HG03558 (cell line): ENCODE measurements around the gene COQ8A.

Source experiments
- ATAC-seq: cut with Tn5 transposase; IDR thresholded peaks from one replicate; pipeline ENCODE4 v1.9.1; 2021; ENCODE audit warnings: moderate number of reproducible peaks; ENCODE audit not compliant: unreplicated experiment; ENCODE audit errors: extremely low read depth

COQ8A gene

GRCh38 chr1:226982451-226983177, 42.5 kb downstream of the COQ8A start:
- no peak for ATAC-seq

- no peak for ATAC-seq
Measured at GRCh38 chr1:226983247-226983991, 43.3 kb downstream of the COQ8A start.

- no peak for ATAC-seq
Measured at GRCh38 chr1:226983992-226984364, 43.9 kb downstream of the COQ8A start.

DNA sequence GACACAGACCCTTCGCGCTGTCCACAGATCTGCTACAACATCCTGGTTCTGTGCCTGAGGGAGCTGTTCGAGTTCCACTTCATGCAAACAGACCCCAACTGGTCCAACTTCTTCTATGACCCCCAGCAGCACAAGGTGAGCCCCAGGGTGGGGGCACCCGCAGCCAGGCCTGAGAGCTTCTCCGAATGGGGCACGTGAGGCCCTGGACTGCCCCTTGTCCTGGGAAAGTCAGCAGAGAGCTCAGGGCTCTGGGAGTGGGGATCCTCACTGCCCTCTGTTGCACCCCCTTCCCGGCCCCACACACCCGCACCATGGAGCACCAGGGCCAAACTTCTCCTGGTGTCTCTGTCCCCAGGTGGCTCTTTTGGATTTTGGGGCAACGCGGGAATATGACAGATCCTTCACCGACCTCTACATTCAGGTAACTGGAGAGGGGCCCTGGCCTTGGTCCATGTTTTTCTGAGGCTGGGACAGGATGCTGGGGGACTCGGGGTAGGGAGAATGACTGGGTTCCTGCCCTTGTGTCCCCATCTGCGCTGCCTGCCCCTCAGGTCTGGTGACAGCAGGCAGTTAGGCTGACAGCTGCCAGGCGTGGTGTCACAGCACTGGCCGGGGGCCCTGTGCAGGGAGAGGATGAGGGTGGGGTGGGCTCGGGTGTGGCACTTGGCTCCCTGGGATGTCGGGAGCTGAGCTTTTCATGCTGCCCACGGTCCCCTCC, 44.6 kb downstream of the COQ8A start:
- no peak for ATAC-seq

DNA sequence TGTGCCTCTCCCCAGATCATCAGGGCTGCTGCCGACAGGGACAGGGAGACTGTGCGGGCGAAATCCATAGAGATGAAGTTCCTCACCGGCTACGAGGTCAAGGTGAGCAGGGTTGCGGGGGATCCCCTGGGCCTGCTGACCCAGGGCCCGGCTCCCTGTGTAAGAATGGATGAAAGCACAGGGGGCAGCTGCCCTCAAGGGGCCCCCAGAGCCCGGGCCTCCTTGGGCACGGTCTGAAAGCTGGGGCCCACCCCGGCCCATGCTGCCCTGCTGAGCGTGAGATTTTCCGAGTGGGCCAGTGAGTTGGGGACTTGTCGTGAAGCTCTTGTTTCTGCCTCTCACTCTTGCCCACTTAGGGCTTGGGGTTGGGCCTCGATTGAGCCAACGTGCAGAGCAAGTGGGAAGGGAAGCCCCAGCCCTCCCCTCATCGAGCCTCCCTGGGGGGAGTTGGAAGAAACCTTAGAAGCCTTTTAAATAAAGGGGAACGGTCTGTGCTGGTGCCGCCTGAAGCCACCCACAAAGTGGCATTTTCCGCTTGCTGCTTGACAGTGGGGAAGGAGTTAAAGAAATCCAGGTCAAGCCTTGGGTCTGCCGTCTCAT, 45.2 kb downstream of the COQ8A start:
- no peak for ATAC-seq

DNA sequence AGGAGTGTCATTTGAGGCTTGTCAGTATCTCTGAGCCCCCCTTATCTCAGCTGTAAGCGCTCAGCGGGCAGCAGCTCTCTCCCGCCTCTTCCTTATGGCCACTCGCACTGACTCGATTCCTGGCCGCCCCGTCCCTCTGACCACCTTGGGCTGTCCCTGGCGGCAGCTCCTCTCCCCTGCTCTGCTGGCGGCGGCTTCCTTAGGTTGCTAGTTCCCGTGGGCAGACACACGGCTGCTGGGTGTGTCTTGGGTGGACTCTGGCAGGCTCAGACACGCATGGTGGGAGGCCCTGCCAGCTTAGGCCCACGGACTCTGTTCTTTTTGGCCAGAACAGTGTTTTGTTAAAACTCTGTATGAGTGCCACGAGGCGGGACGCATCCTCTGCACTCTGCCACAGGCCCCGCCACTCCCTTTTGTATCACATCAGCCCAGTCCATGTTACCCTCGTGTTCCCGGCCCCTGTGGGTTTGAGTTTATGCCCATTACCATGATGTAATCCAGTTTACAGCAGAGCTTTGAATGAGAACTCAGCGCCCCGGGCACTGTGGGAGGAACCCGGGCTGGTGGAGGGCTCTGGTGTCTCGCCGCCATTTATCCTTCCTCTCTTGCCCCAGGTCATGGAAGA, 45.9 kb downstream of the COQ8A start:
- no peak for ATAC-seq

DNA sequence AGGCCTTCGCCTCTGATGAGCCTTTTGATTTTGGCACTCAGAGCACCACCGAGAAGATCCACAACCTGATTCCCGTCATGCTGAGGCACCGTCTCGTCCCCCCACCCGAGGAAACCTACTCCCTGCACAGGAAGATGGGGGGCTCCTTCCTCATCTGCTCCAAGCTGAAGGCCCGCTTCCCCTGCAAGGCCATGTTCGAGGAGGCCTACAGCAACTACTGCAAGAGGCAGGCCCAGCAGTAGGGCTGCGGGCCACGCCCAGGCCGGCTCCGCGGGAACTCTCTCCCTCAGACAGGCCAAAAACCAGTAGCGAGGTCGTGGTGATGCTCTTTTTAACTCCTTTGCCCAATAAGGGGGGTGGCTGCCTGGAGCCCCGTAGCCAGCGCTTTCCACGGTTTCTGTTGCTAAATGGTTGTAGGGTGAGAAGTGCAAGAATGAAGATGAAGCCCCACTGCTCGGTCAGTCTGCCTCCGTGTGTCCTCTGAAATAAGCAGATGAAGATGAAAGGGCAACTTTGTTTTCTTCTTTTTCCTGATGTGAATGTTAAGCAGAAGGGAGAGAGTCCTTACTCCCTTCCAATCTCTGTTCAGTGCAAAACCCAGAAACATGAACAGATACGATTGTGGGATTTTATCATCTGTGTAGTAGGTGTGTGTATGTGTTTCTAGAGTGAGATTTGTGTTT, 46.5 kb downstream of the COQ8A start:
- ATAC-seq = no peak

- ATAC-seq = no peak
Measured at GRCh38 chr1:226987179-226987536, 47.1 kb downstream of the COQ8A start.

DNA sequence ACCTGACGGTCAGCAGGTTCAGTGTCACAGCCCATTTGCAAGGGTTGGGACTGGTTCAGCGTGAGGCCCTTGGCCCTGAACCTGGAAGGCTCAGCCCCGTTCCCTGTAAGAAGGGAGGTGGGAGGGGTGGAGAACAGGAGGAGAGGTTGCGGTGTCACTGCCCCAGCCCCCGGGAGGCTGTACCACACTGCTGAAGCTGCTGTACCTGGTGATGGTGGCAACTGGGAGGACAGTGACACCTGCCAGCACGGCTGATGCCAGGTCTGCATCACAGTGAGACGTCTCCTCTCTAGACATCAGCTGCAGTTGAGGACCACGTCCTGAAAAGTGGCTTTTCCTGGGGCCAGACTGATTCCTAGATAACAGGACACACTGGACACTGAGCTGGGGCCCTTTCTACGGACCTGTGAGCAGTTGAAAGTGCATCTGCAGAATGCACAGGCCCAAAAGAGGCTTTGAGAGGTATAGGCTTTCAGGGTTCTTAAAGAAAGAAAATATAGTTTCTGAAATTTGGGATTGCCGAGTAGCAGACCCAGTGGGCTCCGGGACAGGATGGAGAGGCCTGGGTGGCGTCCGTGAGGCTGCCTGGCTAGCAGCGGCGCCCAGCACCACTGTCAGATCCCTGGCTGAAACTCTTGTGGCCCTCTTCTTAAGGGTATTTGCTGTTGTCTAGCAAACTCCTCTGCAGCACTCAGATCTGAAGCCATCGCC, 47.7 kb downstream of the COQ8A start:
- ATAC-seq = no peak

- no peak for ATAC-seq
Measured at GRCh38 chr1:226988334-226988666, 48.2 kb downstream of the COQ8A start.

DNA sequence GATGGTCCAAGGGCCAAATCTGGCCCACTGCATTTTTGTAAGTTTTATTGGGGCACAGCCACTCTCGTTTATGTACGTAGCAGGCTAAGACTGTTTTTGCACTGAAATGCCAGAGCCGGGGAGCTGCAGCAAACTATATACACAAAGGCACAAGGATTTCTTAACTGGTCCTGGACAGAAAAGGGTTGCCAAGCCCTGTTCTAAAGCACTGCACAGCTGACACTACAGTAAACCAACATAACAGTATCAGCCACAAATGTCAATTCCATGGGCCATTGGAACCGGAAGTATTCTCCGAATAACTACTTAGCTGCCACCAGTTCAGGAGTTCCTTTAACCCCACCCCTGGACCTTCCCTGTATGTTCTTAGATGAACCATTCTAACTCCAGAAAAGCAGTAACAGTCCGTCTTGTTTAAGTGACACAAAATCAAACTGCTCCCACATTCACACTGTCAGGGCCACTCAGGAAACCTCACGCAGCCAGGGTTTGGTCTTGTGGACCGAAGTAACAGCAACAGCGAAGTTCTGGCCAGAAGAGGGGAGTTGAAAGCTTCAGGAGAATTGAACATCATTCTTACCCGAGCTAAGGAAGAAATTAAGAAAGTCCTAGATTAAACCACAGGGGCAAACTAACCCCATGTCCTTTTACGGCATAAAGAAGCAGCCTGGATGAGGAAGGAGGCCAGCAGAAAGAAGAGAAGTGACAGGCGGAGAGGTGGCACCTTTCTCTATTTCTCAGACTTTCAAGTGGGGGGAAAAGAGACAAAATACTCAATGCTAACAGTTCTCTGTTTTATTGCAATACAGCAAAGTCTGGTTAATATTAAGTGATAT, 49.2 kb downstream of the COQ8A start:
- ATAC-seq = no peak

DNA sequence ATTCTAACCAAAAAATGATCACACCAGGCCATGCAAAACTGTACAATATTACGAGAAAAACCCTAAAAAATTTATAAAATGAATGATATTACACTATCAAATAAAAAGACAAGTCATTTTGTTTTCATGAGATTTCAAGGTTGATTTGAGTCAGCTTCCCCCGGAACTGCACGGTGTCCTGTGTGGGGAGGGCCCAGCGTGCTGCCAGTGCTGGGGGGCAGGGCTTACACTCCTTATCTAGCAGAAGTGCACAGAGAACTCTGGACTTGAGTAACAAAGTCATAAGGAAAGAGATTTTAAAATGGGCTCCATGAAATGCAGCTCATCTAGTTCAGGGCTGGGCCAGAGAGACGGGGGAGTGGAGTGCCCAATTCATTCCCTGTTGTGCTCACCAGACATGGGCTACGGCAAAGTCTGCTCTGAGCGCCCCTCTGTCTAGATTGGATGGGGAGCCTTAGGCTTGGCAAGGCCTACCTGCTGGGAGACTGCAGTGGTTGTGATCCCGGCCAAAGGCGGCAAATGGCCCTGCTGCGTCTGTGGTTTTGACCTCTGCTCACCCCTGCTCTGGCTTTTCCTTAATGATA, 50.1 kb downstream of the COQ8A start:
- no peak for ATAC-seq

GRCh38 chr1:226991920-226992319, 51.8 kb downstream of the COQ8A start:
- no peak for ATAC-seq

DNA sequence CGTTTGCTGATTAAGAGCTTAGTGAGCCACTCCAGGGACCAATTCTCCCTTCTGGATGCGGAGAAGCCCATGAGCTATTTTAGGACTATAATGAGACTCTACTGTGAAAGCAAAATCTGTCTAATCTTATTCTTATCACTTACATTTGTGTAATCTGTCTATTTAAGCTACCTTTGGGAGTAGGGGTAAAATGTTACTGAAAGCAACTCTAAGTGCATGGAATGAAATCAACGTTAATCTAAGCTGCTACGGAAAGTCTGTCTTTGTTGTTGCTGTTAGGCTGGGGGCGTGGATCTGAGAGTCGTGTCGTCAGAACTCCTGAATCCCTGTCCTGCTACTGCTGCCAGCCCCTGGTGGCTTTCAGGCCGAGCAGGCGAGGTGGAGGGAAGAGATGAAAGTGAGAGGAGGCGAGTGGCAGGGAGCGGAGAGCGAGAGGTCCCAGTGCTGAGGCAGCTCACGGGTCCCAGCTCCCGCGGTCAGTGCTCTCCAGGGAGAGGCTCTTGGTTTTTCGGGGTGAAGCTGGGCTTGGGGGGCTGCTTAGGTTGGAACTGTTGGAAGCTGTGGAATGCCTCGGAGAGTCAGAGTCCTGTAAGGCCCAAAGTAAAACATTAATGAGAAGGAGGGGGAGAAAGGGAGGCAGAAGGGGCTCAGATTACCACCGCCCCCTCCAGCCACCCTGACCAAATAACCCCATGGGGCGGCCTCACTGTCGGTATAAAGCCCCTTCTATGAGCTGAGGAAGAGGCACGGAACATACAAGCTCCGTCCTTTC, 53.9 kb downstream of the COQ8A start:
- ATAC-seq = no peak

GRCh38 chr1:226994586-226995364, 54.7 kb downstream of the COQ8A start:
- no peak for ATAC-seq

GRCh38 chr1:226995365-226996332, 55.6 kb downstream of the COQ8A start:
- ATAC-seq = peak; percentile 97
